WTC11 (cell line): Measurements from ENCODE around the gene RHOH. TPM values are rescaled to one million over a fixed set of nuclear protein-coding genes. Genes with fewer than 3 reads are reported as not detected.

Source experiments
- ATAC-seq: fragments of 200-7000 bp; cut with Tn5 transposase; 2 replicates; pipeline ENCODE4 v1.10.0; 2021; ENCODE audit warnings: mild to moderate bottlenecking, moderate library complexity
- CTCF ChIA-PET: fragments of 300-600 bp; sonication (Branson Sonifier 250); formaldehyde crosslinking; loops from one replicate; lab custom pipeline; 2021; ENCODE audit warnings: antibody characterized with exemption; lab: Charles Lee
- POLR2A ChIA-PET: fragments of 350-600 bp; sonication (Branson Sonifier 250); formaldehyde crosslinking; loops from one replicate; lab custom pipeline; 2021; ENCODE audit warnings: antibody characterized with exemption; lab: Charles Lee
- DNase-seq: peaks from one replicate; pipeline ENCODE4 v3.0.0; 2021; ENCODE audit warnings: low spot score
- H3K27ac Mint-ChIP-seq: 2 replicates; pipeline ENCODE4 v1.8.0; 2021; ENCODE audit warnings: mixed read lengths
- H3K27me3 Mint-ChIP-seq: 2 replicates; pipeline ENCODE4 v1.8.0; 2021; ENCODE audit warnings: low read depth, mild to moderate bottlenecking, moderate library complexity, mixed read lengths
- H3K36me3 Mint-ChIP-seq: 2 replicates; pipeline ENCODE4 v1.8.0; 2021; ENCODE audit warnings: mixed read lengths
- H3K4me1 Mint-ChIP-seq: 2 replicates; pipeline ENCODE4 v1.8.0; 2022; ENCODE audit warnings: mixed read lengths
- H3K4me3 Mint-ChIP-seq: 2 replicates; pipeline ENCODE4 v1.8.0; 2021; ENCODE audit warnings: mild to moderate bottlenecking, moderate library complexity, mixed read lengths
- H3K9me3 Mint-ChIP-seq: 2 replicates; pipeline ENCODE4 v1.8.0; 2021; ENCODE audit warnings: mixed read lengths
- ATF3 ChIP-seq: sonication (generic); formaldehyde crosslinking; conservative IDR thresholded peaks from 2 replicates; pipeline ENCODE4 v1.8.1; 2022; ENCODE audit warnings: mild to moderate bottlenecking, missing genetic modification reagents
- ATF6 ChIP-seq: sonication (generic); formaldehyde crosslinking; IDR thresholded peaks from 2 replicates; pipeline ENCODE4 v1.8.1; 2023; ENCODE audit warnings: mild to moderate bottlenecking, missing genetic modification reagents
- CREB1 ChIP-seq: sonication (generic); formaldehyde crosslinking; IDR thresholded peaks from 2 replicates; pipeline ENCODE4 v1.8.0; 2023; ENCODE audit warnings: mild to moderate bottlenecking, missing genetic modification reagents
- FOXJ3 ChIP-seq: sonication (generic); formaldehyde crosslinking; IDR thresholded peaks from 2 replicates; pipeline ENCODE4 v1.9.0; 2021; ENCODE audit warnings: missing genetic modification reagents, mild to moderate bottlenecking, borderline replicate concordance
- FOXP1 ChIP-seq: sonication (generic); formaldehyde crosslinking; IDR thresholded peaks from 2 replicates; pipeline ENCODE4 v1.8.0; 2022; ENCODE audit warnings: missing genetic modification reagents, mild to moderate bottlenecking, moderate library complexity, borderline replicate concordance
- GABPB1 ChIP-seq: sonication (generic); formaldehyde crosslinking; IDR thresholded peaks from 2 replicates; pipeline ENCODE4 v1.8.1; 2023; ENCODE audit warnings: mild to moderate bottlenecking, missing genetic modification reagents
- HMGA2 ChIP-seq: fragments of 250-450 bp; sonication (Bioruptor Pico); IDR thresholded peaks from 2 replicates; pipeline ENCODE4 v1.4.0; 2021; ENCODE audit warnings: mild to moderate bottlenecking, moderate library complexity
- NR1H2 ChIP-seq: sonication (generic); formaldehyde crosslinking; IDR thresholded peaks from 2 replicates; pipeline ENCODE4 v1.9.0; 2021; ENCODE audit warnings: mild to moderate bottlenecking, moderate library complexity, missing genetic modification reagents
- RELA ChIP-seq: sonication (generic); formaldehyde crosslinking; IDR thresholded peaks from 2 replicates; pipeline ENCODE4 v1.8.1; 2022; ENCODE audit warnings: missing genetic modification reagents, mild to moderate bottlenecking, borderline replicate concordance
- SMAD3 ChIP-seq: sonication (generic); formaldehyde crosslinking; IDR thresholded peaks from 2 replicates; pipeline ENCODE4 v1.8.0; 2022; ENCODE audit warnings: missing genetic modification reagents, mild to moderate bottlenecking, borderline replicate concordance
- SOX15 ChIP-seq: fragments of 250-450 bp; sonication (Bioruptor Pico); IDR thresholded peaks from 2 replicates; pipeline ENCODE4 v1.9.0; 2021; ENCODE audit warnings: mild to moderate bottlenecking
- TP53 ChIP-seq: sonication (generic); formaldehyde crosslinking; IDR thresholded peaks from 2 replicates; pipeline ENCODE4 v1.8.1; 2023; ENCODE audit warnings: mild to moderate bottlenecking, missing genetic modification reagents
- ZNF121 ChIP-seq: sonication (generic); formaldehyde crosslinking; IDR thresholded peaks from 2 replicates; pipeline ENCODE4 v1.8.0; 2023; ENCODE audit warnings: missing genetic modification reagents
- ZNF138 ChIP-seq: sonication (generic); formaldehyde crosslinking; conservative IDR thresholded peaks from 2 replicates; pipeline ENCODE4 v1.8.1; 2022; ENCODE audit warnings: mild to moderate bottlenecking, moderate library complexity, missing genetic modification reagents
- ZNF263 ChIP-seq: sonication (generic); formaldehyde crosslinking; IDR thresholded peaks from 2 replicates; pipeline ENCODE4 v1.8.1; 2022; ENCODE audit warnings: low read depth, mild to moderate bottlenecking, moderate library complexity, missing genetic modification reagents
- ZNF317 ChIP-seq: sonication (generic); formaldehyde crosslinking; IDR thresholded peaks from 2 replicates; pipeline ENCODE4 v1.8.1; 2023; ENCODE audit warnings: low read depth, mild to moderate bottlenecking, moderate library complexity, missing genetic modification reagents, borderline replicate concordance
- ZNF423 ChIP-seq: fragments of 250-450 bp; sonication (Bioruptor Pico); IDR thresholded peaks from 2 replicates; pipeline ENCODE4 v2.1.2; 2022; ENCODE audit warnings: mild to moderate bottlenecking, moderate library complexity
- ZNF671 ChIP-seq: fragments of 250-450 bp; sonication (Bioruptor Pico); IDR thresholded peaks from 2 replicates; pipeline ENCODE4 v1.8.0; 2021; ENCODE audit warnings: mild to moderate bottlenecking
- total RNA-seq: library from RNA; stranded (reverse); gene quantifications from 3 replicates; pipeline ENCODE4 v1.2.3, GENCODE V29; 2021
- TF ChIP-seq, protein P1 (sequence below): sonication (generic); formaldehyde crosslinking; IDR thresholded peaks from 2 replicates; pipeline ENCODE4 v1.8.1; 2022; ENCODE audit warnings: low read depth, mild to moderate bottlenecking, moderate library complexity, missing genetic modification reagents, borderline replicate concordance
- TF ChIP-seq, protein P2 (sequence below): sonication (generic); formaldehyde crosslinking; IDR thresholded peaks from 2 replicates; pipeline ENCODE4 v1.8.1; 2022; ENCODE audit warnings: mild to moderate bottlenecking, moderate library complexity, missing genetic modification reagents
- TF ChIP-seq, protein P3 (sequence below): sonication (generic); formaldehyde crosslinking; IDR thresholded peaks from 2 replicates; pipeline ENCODE4 v1.8.0; 2022; ENCODE audit warnings: mild to moderate bottlenecking, missing genetic modification reagents
- TF ChIP-seq, protein P4 (sequence below): fragments of 250-450 bp; sonication (Bioruptor Pico); IDR thresholded peaks from 2 replicates; pipeline ENCODE4 v1.9.0; 2021; ENCODE audit warnings: mild to moderate bottlenecking, borderline replicate concordance
- TF ChIP-seq, protein P5 (sequence below): sonication (generic); formaldehyde crosslinking; IDR thresholded peaks from 2 replicates; pipeline ENCODE4 v1.8.0; 2022; ENCODE audit warnings: mild to moderate bottlenecking, missing genetic modification reagents
- TF ChIP-seq, protein P6 (sequence below): sonication (generic); formaldehyde crosslinking; IDR thresholded peaks from 2 replicates; pipeline ENCODE4 v1.8.1; 2022; ENCODE audit warnings: low read depth, missing genetic modification reagents, borderline replicate concordance

RHOH gene
- total RNA-seq, 1 experiment from 2014 or later, result 8.7 TPM

DNA sequence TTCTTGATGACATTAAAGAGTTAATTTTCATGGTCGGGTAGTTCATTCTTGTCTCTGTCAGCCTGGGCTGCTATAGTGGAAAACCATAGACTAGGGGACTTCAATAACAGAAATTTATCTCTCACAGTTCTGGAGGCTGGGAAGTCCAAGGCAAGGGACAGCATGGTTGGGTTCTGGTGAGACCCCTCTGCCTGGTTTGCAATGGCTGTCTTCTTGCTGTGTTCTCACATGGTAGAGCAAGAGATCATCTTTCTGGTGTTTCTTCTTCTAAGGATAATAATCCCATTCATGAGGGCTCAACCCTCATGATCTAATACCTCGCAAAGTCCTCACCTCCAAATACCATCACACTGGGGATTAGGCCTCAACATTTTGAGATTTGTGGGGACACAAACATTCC is 50.1 kb downstream of the RHOH start:
- Mint-ChIP-seq H3K4me3 (no peak overlapping the region), H3K27me3 (no peaks in the 10 kb centered on the region), H3K4me1 (peaks cover 8% of the 10 kb centered on the region; the same call in 1 of the 2 replicates), H3K36me3 (peaks cover 12% of the 10 kb centered on the region), H3K9me3 (peaks cover 5% of the 10 kb centered on the region)
- POLR2A ChIA-PET, result no interaction called here
- CTCF ChIA-PET, result interaction anchor here (0.7 to 2.4 kb wide), 5 partner anchors 9 to 79 kb away, joined by 4 to 10 read pairs (median 4); no protein-coding TSS in a partner anchor
- no peak for ATAC-seq
- TF ChIP-seq ATF6 (CRISPR knock-in tag) (no peak), RELA (no peak), ZNF423 (no peak), ZNF317 (CRISPR knock-in tag) (no peak), ZNF121 (CRISPR knock-in tag) (no peak), CREB1 (CRISPR knock-in tag) (no peak), NR1H2 (CRISPR knock-in tag) (no peak), HMGA2 (CRISPR knock-in tag) (no peak), ZNF671 (CRISPR knock-in tag) (no peak), SOX15 (no peak), TP53 (CRISPR knock-in tag) (no peak), GABPB1 (no peak), FOXJ3 (CRISPR knock-in tag) (no peak), FOXP1 (CRISPR knock-in tag) (no peak), ATF3 (no peak), ZNF138 (CRISPR knock-in tag) (no peak), ZNF263 (CRISPR knock-in tag) (no peak)
- TF ChIP-seq, protein P1, sequence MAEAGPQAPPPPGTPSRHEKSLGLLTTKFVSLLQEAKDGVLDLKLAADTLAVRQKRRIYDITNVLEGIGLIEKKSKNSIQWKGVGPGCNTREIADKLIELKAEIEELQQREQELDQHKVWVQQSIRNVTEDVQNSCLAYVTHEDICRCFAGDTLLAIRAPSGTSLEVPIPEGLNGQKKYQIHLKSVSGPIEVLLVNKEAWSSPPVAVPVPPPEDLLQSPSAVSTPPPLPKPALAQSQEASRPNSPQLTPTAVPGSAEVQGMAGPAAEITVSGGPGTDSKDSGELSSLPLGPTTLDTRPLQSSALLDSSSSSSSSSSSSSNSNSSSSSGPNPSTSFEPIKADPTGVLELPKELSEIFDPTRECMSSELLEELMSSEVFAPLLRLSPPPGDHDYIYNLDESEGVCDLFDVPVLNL (CRISPR knock-in tag), result no peak
- TF ChIP-seq, protein P2, sequence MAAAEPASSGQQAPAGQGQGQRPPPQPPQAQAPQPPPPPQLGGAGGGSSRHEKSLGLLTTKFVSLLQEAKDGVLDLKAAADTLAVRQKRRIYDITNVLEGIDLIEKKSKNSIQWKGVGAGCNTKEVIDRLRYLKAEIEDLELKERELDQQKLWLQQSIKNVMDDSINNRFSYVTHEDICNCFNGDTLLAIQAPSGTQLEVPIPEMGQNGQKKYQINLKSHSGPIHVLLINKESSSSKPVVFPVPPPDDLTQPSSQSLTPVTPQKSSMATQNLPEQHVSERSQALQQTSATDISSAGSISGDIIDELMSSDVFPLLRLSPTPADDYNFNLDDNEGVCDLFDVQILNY (CRISPR knock-in tag), result no peak
- TF ChIP-seq, all 79 proteins: peak for 0
- H3K27ac Mint-ChIP-seq, result no peak overlapping the region
- no peak for DNase-seq

DNA sequence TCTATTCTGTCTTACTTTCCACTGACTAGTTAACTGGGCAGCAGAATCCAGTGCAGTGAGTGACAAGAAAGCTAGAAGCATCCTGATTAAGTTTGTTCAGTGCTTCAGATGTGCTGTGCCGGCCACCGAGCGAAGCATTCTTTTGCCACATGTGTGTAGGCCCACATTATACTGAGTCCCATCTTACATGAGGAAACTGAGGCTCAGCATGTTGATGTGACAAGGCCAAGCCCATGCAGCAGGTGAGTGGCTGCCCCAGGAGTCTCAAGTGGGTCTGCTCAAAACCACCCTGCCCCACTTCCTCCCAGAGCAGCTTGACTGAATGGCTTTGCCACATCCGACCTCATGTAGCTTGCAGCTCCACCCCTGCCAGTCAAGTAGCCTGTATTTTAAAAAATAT is 50.5 kb downstream of the RHOH start:
- peaks cover 8% of the 10 kb centered on the region; the same call in 1 of the 2 replicates for H3K4me1 Mint-ChIP-seq
- H3K4me3 Mint-ChIP-seq, result no peak overlapping the region
- peaks cover 5% of the 10 kb centered on the region for H3K9me3 Mint-ChIP-seq
- no peaks in the 10 kb centered on the region for H3K27me3 Mint-ChIP-seq
- POLR2A ChIA-PET, result no interaction called here
- DNase-seq (no peak), ATAC-seq (no peak)
- H3K27ac Mint-ChIP-seq, result no peak overlapping the region
- peaks cover 12% of the 10 kb centered on the region for H3K36me3 Mint-ChIP-seq
- CTCF ChIA-PET, result interaction anchor here (0.5 to 0.6 kb wide), 3 partner anchors 29 to 128 kb away, joined by 3 read pairs; no protein-coding TSS in a partner anchor
- TF ChIP-seq SMAD3 (CRISPR knock-in tag), result no peak
- TF ChIP-seq ZNF263 (CRISPR knock-in tag), result no peak
- TF ChIP-seq, protein P3, sequence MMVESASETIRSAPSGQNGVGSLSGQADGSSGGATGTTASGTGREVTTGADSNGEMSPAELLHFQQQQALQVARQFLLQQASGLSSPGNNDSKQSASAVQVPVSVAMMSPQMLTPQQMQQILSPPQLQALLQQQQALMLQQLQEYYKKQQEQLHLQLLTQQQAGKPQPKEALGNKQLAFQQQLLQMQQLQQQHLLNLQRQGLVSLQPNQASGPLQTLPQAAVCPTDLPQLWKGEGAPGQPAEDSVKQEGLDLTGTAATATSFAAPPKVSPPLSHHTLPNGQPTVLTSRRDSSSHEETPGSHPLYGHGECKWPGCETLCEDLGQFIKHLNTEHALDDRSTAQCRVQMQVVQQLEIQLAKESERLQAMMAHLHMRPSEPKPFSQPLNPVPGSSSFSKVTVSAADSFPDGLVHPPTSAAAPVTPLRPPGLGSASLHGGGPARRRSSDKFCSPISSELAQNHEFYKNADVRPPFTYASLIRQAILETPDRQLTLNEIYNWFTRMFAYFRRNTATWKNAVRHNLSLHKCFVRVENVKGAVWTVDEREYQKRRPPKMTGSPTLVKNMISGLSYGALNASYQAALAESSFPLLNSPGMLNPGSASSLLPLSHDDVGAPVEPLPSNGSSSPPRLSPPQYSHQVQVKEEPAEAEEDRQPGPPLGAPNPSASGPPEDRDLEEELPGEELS, result no peak
- TF ChIP-seq, protein P4, sequence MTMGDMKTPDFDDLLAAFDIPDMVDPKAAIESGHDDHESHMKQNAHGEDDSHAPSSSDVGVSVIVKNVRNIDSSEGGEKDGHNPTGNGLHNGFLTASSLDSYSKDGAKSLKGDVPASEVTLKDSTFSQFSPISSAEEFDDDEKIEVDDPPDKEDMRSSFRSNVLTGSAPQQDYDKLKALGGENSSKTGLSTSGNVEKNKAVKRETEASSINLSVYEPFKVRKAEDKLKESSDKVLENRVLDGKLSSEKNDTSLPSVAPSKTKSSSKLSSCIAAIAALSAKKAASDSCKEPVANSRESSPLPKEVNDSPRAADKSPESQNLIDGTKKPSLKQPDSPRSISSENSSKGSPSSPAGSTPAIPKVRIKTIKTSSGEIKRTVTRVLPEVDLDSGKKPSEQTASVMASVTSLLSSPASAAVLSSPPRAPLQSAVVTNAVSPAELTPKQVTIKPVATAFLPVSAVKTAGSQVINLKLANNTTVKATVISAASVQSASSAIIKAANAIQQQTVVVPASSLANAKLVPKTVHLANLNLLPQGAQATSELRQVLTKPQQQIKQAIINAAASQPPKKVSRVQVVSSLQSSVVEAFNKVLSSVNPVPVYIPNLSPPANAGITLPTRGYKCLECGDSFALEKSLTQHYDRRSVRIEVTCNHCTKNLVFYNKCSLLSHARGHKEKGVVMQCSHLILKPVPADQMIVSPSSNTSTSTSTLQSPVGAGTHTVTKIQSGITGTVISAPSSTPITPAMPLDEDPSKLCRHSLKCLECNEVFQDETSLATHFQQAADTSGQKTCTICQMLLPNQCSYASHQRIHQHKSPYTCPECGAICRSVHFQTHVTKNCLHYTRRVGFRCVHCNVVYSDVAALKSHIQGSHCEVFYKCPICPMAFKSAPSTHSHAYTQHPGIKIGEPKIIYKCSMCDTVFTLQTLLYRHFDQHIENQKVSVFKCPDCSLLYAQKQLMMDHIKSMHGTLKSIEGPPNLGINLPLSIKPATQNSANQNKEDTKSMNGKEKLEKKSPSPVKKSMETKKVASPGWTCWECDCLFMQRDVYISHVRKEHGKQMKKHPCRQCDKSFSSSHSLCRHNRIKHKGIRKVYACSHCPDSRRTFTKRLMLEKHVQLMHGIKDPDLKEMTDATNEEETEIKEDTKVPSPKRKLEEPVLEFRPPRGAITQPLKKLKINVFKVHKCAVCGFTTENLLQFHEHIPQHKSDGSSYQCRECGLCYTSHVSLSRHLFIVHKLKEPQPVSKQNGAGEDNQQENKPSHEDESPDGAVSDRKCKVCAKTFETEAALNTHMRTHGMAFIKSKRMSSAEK (CRISPR knock-in tag), result no peak
- no peak for TF ChIP-seq NR1H2 (CRISPR knock-in tag)
- TF ChIP-seq, protein P5, sequence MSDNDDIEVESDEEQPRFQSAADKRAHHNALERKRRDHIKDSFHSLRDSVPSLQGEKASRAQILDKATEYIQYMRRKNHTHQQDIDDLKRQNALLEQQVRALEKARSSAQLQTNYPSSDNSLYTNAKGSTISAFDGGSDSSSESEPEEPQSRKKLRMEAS (CRISPR knock-in tag), result no peak
- TF ChIP-seq ZNF138 (CRISPR knock-in tag), result no peak
- TF ChIP-seq, protein P6, sequence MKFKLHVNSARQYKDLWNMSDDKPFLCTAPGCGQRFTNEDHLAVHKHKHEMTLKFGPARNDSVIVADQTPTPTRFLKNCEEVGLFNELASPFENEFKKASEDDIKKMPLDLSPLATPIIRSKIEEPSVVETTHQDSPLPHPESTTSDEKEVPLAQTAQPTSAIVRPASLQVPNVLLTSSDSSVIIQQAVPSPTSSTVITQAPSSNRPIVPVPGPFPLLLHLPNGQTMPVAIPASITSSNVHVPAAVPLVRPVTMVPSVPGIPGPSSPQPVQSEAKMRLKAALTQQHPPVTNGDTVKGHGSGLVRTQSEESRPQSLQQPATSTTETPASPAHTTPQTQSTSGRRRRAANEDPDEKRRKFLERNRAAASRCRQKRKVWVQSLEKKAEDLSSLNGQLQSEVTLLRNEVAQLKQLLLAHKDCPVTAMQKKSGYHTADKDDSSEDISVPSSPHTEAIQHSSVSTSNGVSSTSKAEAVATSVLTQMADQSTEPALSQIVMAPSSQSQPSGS, result no peak
